B cell (primary cell): Measurements from ENCODE around the gene FUCA2. TPM values are rescaled to one million over a fixed set of nuclear protein-coding genes. Genes with fewer than 3 reads are reported as not detected.

Source experiments
- ATAC-seq: fragments of 200-7000 bp; cut with Tn5 transposase; one replicate; pipeline ENCODE4 v1.10.0; 2021; ENCODE audit warnings: low read depth, mild to moderate bottlenecking, moderate number of reproducible peaks, moderate library complexity
- CTCF ChIA-PET: fragments of 350-600 bp; sonication (Branson Sonifier 250); formaldehyde crosslinking; loops from one replicate; lab custom pipeline; 2021; ENCODE audit warnings: antibody characterized with exemption, inconsistent platforms; lab: Charles Lee
- POLR2A ChIA-PET: fragments of 350-600 bp; sonication (Branson Sonifier 250); formaldehyde crosslinking; loops from one replicate; lab custom pipeline; 2021; ENCODE audit warnings: antibody characterized with exemption; lab: Charles Lee
- DNase-seq: peaks from one replicate; pipeline ENCODE4 v3.0.0; 2013
- H2AFZ ChIP-seq: 2 replicates; pipeline ENCODE4 v1.6.1; 2012; ENCODE audit warnings: mild to moderate bottlenecking, low read depth, low read length; ENCODE audit not compliant: insufficient read depth, poor library complexity, severe bottlenecking
- H3K27ac ChIP-seq, 2 donors: 1 replicate in 1 of 2; 2 replicates in 1 of 2; pipeline ENCODE4 v1.5.1; 2012 to 2013; ENCODE audit warnings: low read length in 2 of 2, mild to moderate bottlenecking in 2 of 2, moderate library complexity in 1 of 2
- H3K27me3 ChIP-seq, 4 experiments: fragments of 200-600 bp in 1 of 4; sonication (generic) in 1 of 4; replicated peaks in 1 of 4; 1 replicate in 2 of 4; 2 replicates in 2 of 4; pipeline versions ENCODE4 v1.6.1 to v1.7.0; 2013 to 2016; ENCODE audit warnings: low read length in 3 of 4, mild to moderate bottlenecking in 2 of 4, mixed read lengths in 1 of 4, moderate library complexity in 1 of 4; ENCODE audit not compliant: insufficient read depth in 4 of 4, control insufficient read depth in 3 of 4; ENCODE audit errors: control extremely low read depth in 1 of 4
- H3K36me3 ChIP-seq, 2 experiments: replicated peaks in 1 of 2; 1 replicate in 1 of 2; 2 replicates in 1 of 2; pipeline versions ENCODE4 v1.6.1 to v1.7.1; 2013; ENCODE audit warnings: low read length in 1 of 2; ENCODE audit not compliant: insufficient read depth in 2 of 2, control insufficient read depth in 1 of 2; ENCODE audit errors: control extremely low read depth in 1 of 2, extremely low read depth in 1 of 2
- H3K4me1 ChIP-seq, 2 donors: fragments of 200-600 bp in 1 of 2; sonication (generic) in 1 of 2; 1 replicate in 1 of 2; 2 replicates in 1 of 2; pipeline versions ENCODE4 v1.5.1 to v1.6.1; 2013 to 2017; ENCODE audit warnings: low read length in 2 of 2; ENCODE audit not compliant: control insufficient read depth in 2 of 2, insufficient read depth in 2 of 2
- H3K4me2 ChIP-seq: replicated peaks from 2 replicates; pipeline ENCODE3; 2012; ENCODE audit warnings: mild to moderate bottlenecking, low read depth, low read length; ENCODE audit not compliant: poor library complexity, severe bottlenecking
- H3K4me3 ChIP-seq, 5 experiments: fragments of 200-600 bp in 1 of 5; sonication (generic) in 1 of 5; 1 replicate in 3 of 5; 2 replicates in 2 of 5; pipeline versions ENCODE4 v1.5.1 to v1.7.0; 2011 to 2016; ENCODE audit warnings: low read length in 4 of 5, mild to moderate bottlenecking in 4 of 5, low read depth in 2 of 5, control low read depth in 1 of 5, moderate library complexity in 1 of 5; ENCODE audit not compliant: insufficient read depth in 1 of 5; ENCODE audit errors: control extremely low read depth in 1 of 5, extremely low read depth in 1 of 5
- H3K79me2 ChIP-seq: fragments of 200-600 bp; sonication (generic); one replicate; pipeline ENCODE4 v1.6.0; 2016; ENCODE audit warnings: low read length; ENCODE audit not compliant: control insufficient read depth, insufficient read depth
- H3K9ac ChIP-seq: fragments of 200-600 bp; sonication (generic); 2 replicates; pipeline ENCODE4 v1.6.1; 2017; ENCODE audit warnings: mild to moderate bottlenecking, low read length, moderate library complexity
- H3K9me3 ChIP-seq, 3 donors: one replicate each; pipeline versions ENCODE4 v1.6.1 to v1.7.1; 2013; ENCODE audit warnings: low read length in 2 of 3; ENCODE audit not compliant: control insufficient read depth in 2 of 3, insufficient read depth in 1 of 3; ENCODE audit errors: control extremely low read depth in 1 of 3
- H4K20me1 ChIP-seq: 2 replicates; pipeline ENCODE4 v1.6.0; 2012; ENCODE audit warnings: mild to moderate bottlenecking, low read length; ENCODE audit not compliant: insufficient read depth, control insufficient read depth, poor library complexity, severe bottlenecking
- H3K27ac Mint-ChIP-seq: one replicate; pipeline ENCODE4 v1.8.0; 2021; ENCODE audit warnings: mixed read lengths
- H3K27me3 Mint-ChIP-seq: one replicate; pipeline ENCODE4 v1.8.0; 2021; ENCODE audit warnings: mixed read lengths
- H3K4me1 Mint-ChIP-seq: one replicate; pipeline ENCODE4 v1.8.0; 2021; ENCODE audit warnings: mixed read lengths
- H3K4me3 Mint-ChIP-seq: one replicate; pipeline ENCODE4 v1.8.0; 2021; ENCODE audit warnings: mixed read lengths
- H3K9me3 Mint-ChIP-seq: one replicate; pipeline ENCODE4 v1.8.0; 2022; ENCODE audit warnings: mixed read lengths; ENCODE audit not compliant: insufficient read depth
- CTCF ChIP-seq: fragments of 200-600 bp; IDR thresholded peaks from one replicate; pipeline ENCODE4 v1.8.0; 2022; ENCODE audit warnings: antibody characterized with exemption, mild to moderate bottlenecking
- EZH2 ChIP-seq: IDR thresholded peaks from 2 replicates; pipeline ENCODE4 v1.6.1; 2012; ENCODE audit warnings: borderline replicate concordance, low read depth, mild to moderate bottlenecking, moderate library complexity, low read length; ENCODE audit not compliant: insufficient read depth, poor library complexity, severe bottlenecking
- WGBS: methylation state at CpG from one replicate; pipeline ENCODE4 v1.1.5; 2013; ENCODE audit warnings: missing lambda C conversion rate; ENCODE audit not compliant: insufficient coverage; 5-methylcytosine and 5-hydroxymethylcytosine counted together
- intact Hi-C: fragments of 100-400 bp; cut with micrococcal nuclease; formaldehyde crosslinking; loops from one replicate; pipeline ENCODE4 v1.10.0; 2022
- polyA plus RNA-seq: library from polyadenylated mRNA; depleted of rRNA; stranded (reverse); fragments of >200 nt; gene quantifications from 2 replicates; pipeline ENCODE4 v1.2.3, GENCODE V29; 2012
- total RNA-seq, 2 donors: library from RNA; stranded (reverse); fragments of 120-200 nt in 1 of 2; gene quantifications; 1 replicate in 1 of 2; 2 replicates in 1 of 2; pipeline versions ENCODE4 v1.2.3 to v1.2.4, GENCODE V29; 2013 to 2022

The FUCA2 gene
- total and polyA plus RNA-seq, 2 donors (not counting 1 experiment from before 2014, with no cell fraction given) = 3.6 to 8.3 TPM

- Mint-ChIP-seq H3K27me3 (no peaks in the 10 kb centered on the region), H3K4me1 (peaks cover 25% of the 10 kb centered on the region), H3K9me3 (no peaks in the 10 kb centered on the region), H3K27ac (no peak overlapping the region), H3K4me3 (no peak overlapping the region)
- Histone ChIP-seq H3K4me1 (peaks cover 8 to 13% of the 10 kb centered on the region in 2 donors), H3K9ac (no peak overlapping the region), H3K27ac (no peak overlapping the region), H2AFZ (no peak overlapping the region), H3K79me2 (peaks cover 3% of the 10 kb centered on the region), H3K9me3 (no peaks in the 10 kb centered on the region), H3K27me3 (no peaks in the 10 kb centered on the region), H3K36me3 (no peaks in the 10 kb centered on the region), H3K4me3 (no peak overlapping the region), H3K4me2 (no peak overlapping the region), H4K20me1 (no peaks in the 10 kb centered on the region)
- TF ChIP-seq EZH2 = no peak
- no peak for TF ChIP-seq CTCF
- 100% methylated on average over 2 of the region's 7 CpGs for WGBS
- no peak for ATAC-seq
- ChIA-PET CTCF (no interaction called here), POLR2A (no interaction called here)
- intact Hi-C loops = no loop called here
- no peak for DNase-seq
These were observed 4.3 kb upstream of the FUCA2 start for GRCh38 chr6:143515766-143516355.

GRCh38 chr6:143515061-143515760, 3.7 kb upstream of the FUCA2 start:
- 100% methylated on average over 6 of the region's 12 CpGs for WGBS
- Histone ChIP-seq H3K4me3 (no peak overlapping the region), H3K27me3 (no peaks in the 10 kb centered on the region), H4K20me1 (no peaks in the 10 kb centered on the region), H3K9ac (no peak overlapping the region), H2AFZ (no peak overlapping the region), H3K27ac (no peak overlapping the region), H3K9me3 (no peaks in the 10 kb centered on the region), H3K4me2 (no peak overlapping the region), H3K36me3 (no peaks in the 10 kb centered on the region), H3K79me2 (peaks cover 6% of the 10 kb centered on the region), H3K4me1 (peaks cover 11 to 13% of the 10 kb centered on the region in 2 donors)
- H3K4me1 Mint-ChIP-seq = peaks cover 29% of the 10 kb centered on the region
- intact Hi-C loops = no loop called here
- DNase-seq (no peak), ATAC-seq (no peak)
- H3K4me3 Mint-ChIP-seq = no peak overlapping the region
- no peak for TF ChIP-seq CTCF
- no peak for TF ChIP-seq EZH2
- CTCF ChIA-PET = no interaction called here
- H3K27me3 Mint-ChIP-seq = no peaks in the 10 kb centered on the region
- no peaks in the 10 kb centered on the region for H3K9me3 Mint-ChIP-seq
- H3K27ac Mint-ChIP-seq = no peak overlapping the region
- POLR2A ChIA-PET = no interaction called here
